NCI-H1105 (cell line): ENCODE data around the gene SLC25A29.
"Not testable (repeated sequence)": the region's sequence is repeated elsewhere in the genome, so short reads cannot be mapped to it uniquely, and the experiment has no call there.

ENCODE experiments used
- DNase-seq: peaks from one replicate; lab custom pipeline; 2025; lab: John Stamatoyannopoulos, UW

Gene SLC25A29

GRCh38 chr14:100306101-100306997 is at the start of gene SLC25A29:
TSS of gene SLC25A29 (minus strand) at chr14:100306444. CDS start at chr14:100306232, 212 bp downstream.
- DNase-seq = peak; percentile 91

GRCh38 chr14:100350986-100351385 is 44.7 kb upstream of the SLC25A29 start:
- no peak for DNase-seq

- DNase-seq = no peak
Measured at GRCh38 chr14:100350276-100350926, 44.2 kb upstream of the SLC25A29 start.

- DNase-seq = no peak
Measured at GRCh38 chr14:100348784-100349685, 42.8 kb upstream of the SLC25A29 start.

GRCh38 chr14:100348253-100348729 is 42.0 kb upstream of the SLC25A29 start:
- DNase-seq = no peak

GRCh38 chr14:100346306-100347091 is 40.3 kb upstream of the SLC25A29 start:
- DNase-seq = no peak

GRCh38 chr14:100345711-100346110 is 39.5 kb upstream of the SLC25A29 start:
- no peak for DNase-seq

- DNase-seq = not testable (repeated sequence)
Measured at GRCh38 chr14:100344657-100345056, 38.4 kb upstream of the SLC25A29 start.

- DNase-seq = not testable (repeated sequence)
Measured at GRCh38 chr14:100342826-100343225, 36.6 kb upstream of the SLC25A29 start.

- DNase-seq = no peak
Measured at GRCh38 chr14:100342195-100342594, 36.0 kb upstream of the SLC25A29 start.

GRCh38 chr14:100341301-100342031 is 35.2 kb upstream of the SLC25A29 start:
- no peak for DNase-seq

- no peak for DNase-seq
Measured at GRCh38 chr14:100340423-100340813, 34.2 kb upstream of the SLC25A29 start.

GRCh38 chr14:100339766-100340422 is 33.6 kb upstream of the SLC25A29 start:
- no peak for DNase-seq

- no peak for DNase-seq
Measured at GRCh38 chr14:100336618-100337530, 30.6 kb upstream of the SLC25A29 start.

- no peak for DNase-seq
Measured at GRCh38 chr14:100334904-100335303, 28.7 kb upstream of the SLC25A29 start.

- no peak for DNase-seq
Measured at GRCh38 chr14:100333827-100334226, 27.6 kb upstream of the SLC25A29 start.

- DNase-seq = no peak
Measured at GRCh38 chr14:100333311-100333710, 27.1 kb upstream of the SLC25A29 start.

- no peak for DNase-seq
Measured at GRCh38 chr14:100332797-100333196, 26.6 kb upstream of the SLC25A29 start.
